Stomach (tissue), 9 donors: ENCODE results near the gene NDUFA12. TPM values are rescaled to one million over a fixed set of nuclear protein-coding genes. Genes with fewer than 3 reads are reported as not detected.
A peak's percentile ranks its signal among the peaks of the same experiment; 100 is the strongest.

Source experiments
- DNase-seq, 2 donors: peaks; one replicate each; pipeline versions ENCODE4 v3.0.0 to v3.0.0-alpha.2; 2013 to 2019
- H3K27ac ChIP-seq, 5 donors: fragments of 200-600 bp in 4 of 5; sonication (generic) in 4 of 5; one replicate each; pipeline ENCODE4 v1.5.1; 2013 to 2019; ENCODE audit warnings: mild to moderate bottlenecking in 1 of 5, moderate library complexity in 1 of 5
- H3K27me3 ChIP-seq, 3 donors: fragments of 200-600 bp; sonication (generic); one replicate each; pipeline ENCODE4 v1.5.1; 2017 to 2019; ENCODE audit warnings: mixed run types in 1 of 3
- H3K36me3 ChIP-seq, 4 donors: fragments of 200-600 bp; sonication (generic); 1 replicate in 3 of 4; 2 replicates in 1 of 4; pipeline ENCODE4 v1.5.1; 2016 to 2019
- H3K4me1 ChIP-seq, 4 donors: fragments of 200-600 bp; sonication (generic); one replicate each; pipeline ENCODE4 v1.5.1; 2016 to 2019
- H3K4me3 ChIP-seq, 4 donors: fragments of 200-600 bp; sonication (generic) in 3 of 4; one replicate each; pipeline ENCODE4 v1.5.1; 2016 to 2019; ENCODE audit warnings: mild to moderate bottlenecking in 1 of 4
- H3K9me3 ChIP-seq, 4 donors: fragments of 200-600 bp; sonication (generic); one replicate each; pipeline ENCODE4 v1.5.1; 2016 to 2019
- CTCF ChIP-seq, 7 experiments: fragments of 450-650 bp in 4 of 7; fragments of 200-600 bp in 3 of 7; sonication (generic) in 3 of 7; IDR thresholded peaks; one replicate each; pipeline ENCODE4 v1.5.1; 2016 to 2019; ENCODE audit warnings: antibody characterized with exemption in 7 of 7, control low read depth in 2 of 7, mild to moderate bottlenecking in 1 of 7
- EP300 ChIP-seq: sonication (generic); formaldehyde crosslinking; IDR thresholded peaks from one replicate; pipeline ENCODE4 v1.6.1; 2017; ENCODE audit warnings: antibody characterized with exemption
- POLR2A ChIP-seq, 4 donors: fragments of 450-650 bp; IDR thresholded peaks; one replicate each; pipeline ENCODE4 v1.6.1; 2016; ENCODE audit warnings: antibody characterized with exemption in 4 of 4, control low read depth in 2 of 4, mild to moderate bottlenecking in 1 of 4, moderate library complexity in 1 of 4
- POLR2AphosphoS5 ChIP-seq, 3 donors: sonication (generic); formaldehyde crosslinking; IDR thresholded peaks; one replicate each; pipeline ENCODE4 v1.6.1; 2016; ENCODE audit warnings: antibody characterized with exemption in 3 of 3
- WGBS, 5 donors: extraction: QIAGEN DNeasy Blood & Tissue Kit in 3 of 5; methylation state at CpG; one replicate each; pipeline versions ENCODE4 v1.1.5 to v1.1.7; 2013 to 2018; 5-methylcytosine and 5-hydroxymethylcytosine counted together
- intact Hi-C: fragments of 100-400 bp; cut with DNase I; formaldehyde crosslinking; loops from one replicate; pipeline ENCODE4 v1.15.1; 2023; ENCODE audit warnings: low total_unique reads
- polyA plus RNA-seq, 3 donors: library from polyadenylated mRNA; stranded (reverse); fragments of 200-250 nt; gene quantifications; one replicate each; pipeline ENCODE4 v1.2.3, GENCODE V29; 2013
- total RNA-seq, 5 donors: library from RNA; depleted of rRNA; stranded (reverse); fragments of >200 nt; gene quantifications; one replicate each; pipeline versions ENCODE4 v1.1.0 to v1.2.3, GENCODE V29; 2014 to 2016
- donor health status: healthy with polysubstance abuse.
- donor health status: Bipolar disorder and iron deficiency.
- donor health status: healthy.

The NDUFA12 gene
- total and polyA plus RNA-seq, 8 donors = 20.4 to 142 (median 74.9) TPM

- Histone ChIP-seq H3K27me3 (no peaks in the 10 kb centered on the region), H3K36me3 (peaks cover 3 to 20% (median 17%) of the 10 kb centered on the region in 4 donors), H3K27ac (peak overlapping the region in 4 of 5 donors; percentile 81 to 92 (median 86)), H3K4me3 (peak overlapping the region; percentile 77 to 90 (median 84)), H3K4me1 (peaks cover 11 to 54% (median 32%) of the 10 kb centered on the region in 4 donors), H3K9me3 (peaks cover 2 to 10% (median 6%) of the 10 kb centered on the region in 4 donors)
- intact Hi-C loops = no loop called here
- 18 to 28% (median 21%) methylated on average over 3 of the region's 3 CpGs for WGBS, 5 donors
- DNase-seq = no peak
- TF ChIP-seq EP300 = no peak
- no peak for TF ChIP-seq CTCF (IDR thresholded peaks at IDR 0.05)
- TF ChIP-seq POLR2AphosphoS5 (IDR thresholded peaks at IDR 0.05) = no peak
- TF ChIP-seq POLR2A (IDR thresholded peaks at IDR 0.05) = no peak
Measured at GRCh38 chr12:95002754-95003153, 743 bp downstream of the NDUFA12 start.

DNA sequence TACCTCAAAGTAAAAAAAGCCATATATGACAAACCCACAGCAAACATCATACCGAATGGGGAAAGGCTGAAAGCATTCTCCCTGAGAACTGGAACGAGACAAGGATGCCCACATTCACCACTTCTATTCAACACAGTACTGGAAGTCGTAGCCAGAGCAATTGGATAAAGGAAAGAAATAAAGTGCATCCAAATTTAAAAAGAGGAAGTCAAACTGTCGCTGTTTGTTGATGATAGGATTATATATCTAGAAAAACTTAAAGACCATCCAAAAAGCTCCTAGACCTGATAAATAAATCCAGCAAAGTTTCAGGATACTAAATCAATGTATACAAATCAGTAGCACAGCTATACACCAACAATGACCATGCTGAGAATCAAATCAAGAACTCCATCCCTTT is 5.2 kb downstream of the NDUFA12 start:
- Histone ChIP-seq H3K36me3 (peaks cover 13 to 49% (median 43%) of the 10 kb centered on the region in 4 donors), H3K4me1 (peaks cover 7 to 46% (median 27%) of the 10 kb centered on the region in 4 donors), H3K27ac (no peak overlapping the region), H3K4me3 (no peak overlapping the region), H3K9me3 (no peaks in the 10 kb centered on the region), H3K27me3 (no peaks in the 10 kb centered on the region)
- intact Hi-C loops = no loop called here
- TF ChIP-seq CTCF (IDR thresholded peaks at IDR 0.05) (no peak), EP300 (no peak), POLR2AphosphoS5 (IDR thresholded peaks at IDR 0.05) (no peak), POLR2A (IDR thresholded peaks at IDR 0.05) (no peak)
- DNase-seq = no peak
- WGBS, 5 donors = 56 to 77% (median 59%) methylated on average over 4 of the region's 4 CpGs

- peaks cover 18 to 55% (median 48%) of the 10 kb centered on the region in 4 donors for H3K36me3 ChIP-seq
- no peaks in the 10 kb centered on the region for H3K27me3 ChIP-seq
- no peaks in the 10 kb centered on the region for H3K9me3 ChIP-seq
- intact Hi-C loops = no loop called here
- no peak overlapping the region for H3K4me3 ChIP-seq
- H3K4me1 ChIP-seq = peaks cover 4 to 41% (median 22%) of the 10 kb centered on the region in 4 donors
- no peak for DNase-seq
- TF ChIP-seq POLR2AphosphoS5 (IDR thresholded peaks at IDR 0.05) (no peak), EP300 (no peak), POLR2A (IDR thresholded peaks at IDR 0.05) (no peak), CTCF (IDR thresholded peaks at IDR 0.05) (no peak)
- no peak overlapping the region for H3K27ac ChIP-seq
Measured at GRCh38 chr12:94997726-94998125, 5.8 kb downstream of the NDUFA12 start.

DNA sequence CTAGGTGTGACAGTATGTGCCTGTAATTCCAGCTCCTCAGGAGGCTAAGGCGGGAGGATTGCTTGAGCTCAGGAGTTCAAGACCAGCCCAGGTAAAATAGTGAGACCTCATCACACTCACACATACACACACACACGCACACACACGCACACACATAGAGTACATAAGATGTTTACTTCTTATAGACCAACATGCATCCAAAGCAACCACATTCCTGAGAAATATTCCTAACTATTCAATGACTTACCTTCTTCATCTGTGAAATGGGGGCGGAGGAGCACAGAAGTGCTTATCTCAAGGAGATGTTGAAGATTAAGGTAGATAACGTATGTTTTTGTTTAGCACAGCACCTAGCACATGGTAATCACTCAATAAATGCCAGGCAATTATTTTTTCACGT is 6.4 kb downstream of the NDUFA12 start:
- Histone ChIP-seq H3K27me3 (no peaks in the 10 kb centered on the region), H3K27ac (no peak overlapping the region), H3K4me3 (no peak overlapping the region), H3K9me3 (no peaks in the 10 kb centered on the region), H3K36me3 (peaks cover 20 to 62% (median 55%) of the 10 kb centered on the region in 4 donors), H3K4me1 (peaks cover 0 to 36% (median 17%) of the 10 kb centered on the region in 4 donors)
- TF ChIP-seq CTCF (IDR thresholded peaks at IDR 0.05) (no peak), POLR2A (IDR thresholded peaks at IDR 0.05) (no peak), EP300 (no peak), POLR2AphosphoS5 (IDR thresholded peaks at IDR 0.05) (no peak)
- no peak for DNase-seq
- WGBS, 5 donors = 90 to 95% (median 93%) methylated on average over 6 of the region's 6 CpGs
- intact Hi-C loops = no loop called here
